Subcutaneous abdominal adipose tissue (tissue), 5 donors: ENCODE data around the gene UQCRH.
"Not testable (repeated sequence)": the region's sequence is repeated elsewhere in the genome, so short reads cannot be mapped to it uniquely, and the experiment has no call there.

Source experiments
- H3K27ac ChIP-seq: one replicate; pipeline ENCODE4 v1.7.0; 2013; ENCODE audit warnings: low read depth, mild to moderate bottlenecking, inconsistent platforms, low read length, moderate library complexity
- H3K27me3 ChIP-seq, 5 donors: one replicate each; pipeline ENCODE4 v1.7.0; 2013; ENCODE audit warnings: low read length in 5 of 5, inconsistent platforms in 1 of 5; ENCODE audit not compliant: control insufficient read depth in 5 of 5, insufficient read depth in 4 of 5
- H3K36me3 ChIP-seq, 5 donors: one replicate each; pipeline ENCODE4 v1.7.0; 2013; ENCODE audit warnings: low read length in 5 of 5; ENCODE audit not compliant: control insufficient read depth in 5 of 5, insufficient read depth in 5 of 5
- H3K4me1 ChIP-seq, 5 donors: one replicate each; pipeline ENCODE4 v1.7.0; 2013; ENCODE audit warnings: low read length in 5 of 5, mild to moderate bottlenecking in 3 of 5, moderate library complexity in 1 of 5; ENCODE audit not compliant: control insufficient read depth in 5 of 5, insufficient read depth in 5 of 5
- H3K4me3 ChIP-seq, 5 donors: one replicate each; pipeline ENCODE4 v1.7.0; 2013; ENCODE audit warnings: low read length in 5 of 5, low read depth in 1 of 5
- H3K9ac ChIP-seq, 5 donors: one replicate each; pipeline ENCODE4 v1.7.0; 2013; ENCODE audit warnings: low read length in 5 of 5, mild to moderate bottlenecking in 4 of 5, moderate library complexity in 3 of 5
- H3K9me3 ChIP-seq, 5 donors: one replicate each; pipeline ENCODE4 v1.7.0; 2013; ENCODE audit warnings: low read length in 5 of 5; ENCODE audit not compliant: control insufficient read depth in 5 of 5
- donor health status: healthy.
- donor health status: healthy.
- donor health status: healthy.
- donor health status: healthy.
- donor health status: healthy.

The UQCRH gene

GRCh38 chr1:46331786-46332540 is 28.5 kb downstream of the UQCRH start:
- not testable (repeated sequence) for H3K9me3 ChIP-seq, H3K9ac ChIP-seq, H3K4me3 ChIP-seq, H3K36me3 ChIP-seq, H3K27me3 ChIP-seq, H3K27ac ChIP-seq, H3K4me1 ChIP-seq

DNA sequence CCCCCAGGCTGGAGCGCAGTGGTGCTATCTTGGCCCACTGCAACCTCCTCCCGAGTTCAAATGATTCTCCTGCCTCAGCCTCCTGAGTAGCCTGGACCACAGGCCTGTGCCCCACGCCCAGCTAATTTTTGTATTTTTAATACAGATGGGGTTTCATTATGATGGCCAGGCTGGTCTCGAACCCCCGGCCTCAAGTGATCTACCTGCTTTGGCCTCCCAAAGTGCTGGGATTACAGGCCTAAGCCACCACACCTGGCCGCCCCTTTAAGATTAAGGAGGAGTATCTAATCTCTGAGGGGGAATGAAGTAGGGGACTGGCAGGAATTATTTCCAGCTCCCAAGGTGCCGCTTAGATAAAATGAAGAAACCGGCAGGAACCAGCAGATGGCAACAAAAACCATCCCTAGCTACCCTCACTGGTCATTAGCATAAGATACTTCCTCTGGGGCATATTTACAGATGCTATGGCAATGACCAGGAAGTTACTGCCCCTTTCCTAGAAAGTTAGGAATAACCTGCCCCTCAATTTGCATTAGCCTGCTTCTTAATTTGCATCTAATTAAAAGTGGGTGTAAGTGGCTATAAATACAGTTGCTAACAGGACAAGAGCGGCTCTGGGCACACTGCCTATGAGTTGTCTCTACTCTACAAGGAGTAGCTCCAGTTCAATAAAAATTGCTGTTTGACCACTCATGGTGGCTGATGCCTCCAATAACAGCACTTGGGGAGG is 30.0 kb downstream of the UQCRH start:
- H3K27me3 ChIP-seq: no peaks in the 10 kb centered on the region
- H3K9ac ChIP-seq: peak overlapping the region in 1 of 5 donors; percentile 25
- H3K4me3 ChIP-seq: no peak overlapping the region
- no peaks in the 10 kb centered on the region for H3K4me1 ChIP-seq
- no peaks in the 10 kb centered on the region for H3K9me3 ChIP-seq
- no peak overlapping the region for H3K27ac ChIP-seq
- no peaks in the 10 kb centered on the region for H3K36me3 ChIP-seq

DNA sequence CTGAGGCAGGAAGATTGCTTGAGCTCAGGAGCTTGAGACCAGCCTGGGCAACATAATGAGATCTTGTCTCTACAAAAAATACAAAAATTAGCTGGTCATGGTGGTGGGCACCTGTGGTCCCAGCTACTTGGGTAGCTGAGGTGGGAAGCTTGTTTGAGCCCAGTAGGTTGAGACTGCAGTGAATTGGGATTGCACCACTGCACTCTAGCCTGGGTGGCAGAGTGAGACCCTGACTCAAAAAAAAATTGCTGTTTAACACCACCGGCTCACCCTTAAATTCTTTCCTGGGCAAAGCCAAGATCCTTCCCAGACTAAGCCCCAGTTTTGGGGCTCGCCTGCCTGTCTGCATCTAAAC is 30.5 kb downstream of the UQCRH start:
- Histone ChIP-seq H3K4me1 (no peaks in the 10 kb centered on the region), H3K9me3 (no peaks in the 10 kb centered on the region), H3K4me3 (no peak overlapping the region), H3K36me3 (no peaks in the 10 kb centered on the region), H3K9ac (no peak overlapping the region), H3K27ac (no peak overlapping the region), H3K27me3 (no peaks in the 10 kb centered on the region)

DNA sequence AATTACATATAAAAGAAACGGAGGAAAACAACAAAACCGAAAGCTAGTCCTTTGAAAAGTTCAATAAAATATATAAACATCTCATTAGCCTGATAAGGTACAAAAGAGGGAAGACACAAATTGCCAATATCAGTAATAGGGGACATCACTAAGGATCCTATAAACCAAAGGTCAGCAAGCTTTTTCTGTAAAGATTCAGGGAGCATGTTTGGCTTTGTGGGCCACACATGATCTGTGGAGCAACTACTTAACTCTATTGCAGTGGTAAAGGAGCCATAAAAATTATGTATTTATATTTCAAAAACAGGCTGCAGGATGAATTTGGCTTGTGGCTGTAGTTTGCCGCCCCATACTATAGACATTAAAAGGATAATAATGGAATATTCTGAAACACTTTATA is 31.6 kb downstream of the UQCRH start:
- Histone ChIP-seq H3K36me3 (no peaks in the 10 kb centered on the region), H3K9me3 (no peaks in the 10 kb centered on the region), H3K9ac (no peak overlapping the region), H3K4me1 (peaks cover 0 to 6% (median 5%) of the 10 kb centered on the region in 5 donors), H3K4me3 (no peak overlapping the region), H3K27me3 (no peaks in the 10 kb centered on the region), H3K27ac (no peak overlapping the region)

- not testable (repeated sequence) for H3K27ac ChIP-seq, H3K9me3 ChIP-seq, H3K36me3 ChIP-seq, H3K27me3 ChIP-seq, H3K9ac ChIP-seq, H3K4me3 ChIP-seq
- H3K4me1 ChIP-seq: peaks cover 0 to 19% (median 15%) of the 10 kb centered on the region in 5 donors
Measured at GRCh38 chr1:46337409-46337808, 33.9 kb downstream of the UQCRH start.

DNA sequence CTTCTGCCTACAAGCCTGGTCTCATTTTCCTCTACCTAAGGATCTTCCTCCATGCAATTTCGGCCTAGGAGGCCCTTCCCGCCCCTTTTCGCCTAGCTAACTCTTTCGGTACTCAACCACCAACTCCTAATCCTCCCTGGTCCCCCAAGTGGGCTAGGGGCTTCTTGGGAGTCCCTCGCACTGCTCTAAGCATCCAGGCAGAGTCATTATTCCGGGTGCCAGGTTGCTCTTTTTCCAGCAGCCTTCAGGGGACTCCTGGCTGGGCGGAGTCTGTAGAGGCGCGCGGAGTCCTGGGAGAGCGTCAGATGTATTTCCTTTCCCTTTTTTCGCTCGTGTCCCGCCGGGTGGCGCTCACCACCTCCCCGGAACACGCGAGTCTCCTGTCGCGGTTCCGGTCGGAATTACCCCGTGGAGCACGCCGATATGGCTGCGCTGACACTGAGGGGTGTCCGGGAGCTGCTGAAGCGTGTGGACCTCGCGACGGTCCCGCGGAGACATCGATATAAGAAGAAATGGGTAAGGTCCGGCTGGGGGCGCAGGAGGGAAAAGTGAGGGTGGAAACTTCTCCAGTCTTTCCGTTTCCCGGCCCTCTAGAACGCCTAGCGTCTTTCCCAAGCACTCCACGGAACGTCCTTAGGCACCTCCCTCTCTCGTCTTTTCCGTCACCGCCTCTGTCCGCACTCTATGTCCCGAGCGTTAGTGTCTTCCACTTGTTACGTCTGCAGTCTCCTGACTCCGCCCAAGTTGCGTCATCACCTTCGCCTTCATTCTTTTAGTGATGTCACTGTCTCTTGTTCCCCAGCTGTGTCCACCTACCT is 37.1 kb downstream of the UQCRH start, which contains the start of gene NSUN4:
NSUN4 (plus strand) TSS at position 404 of the 818 bp plus-strand sequence; CDS start at position 424, 20 bp downstream.
- Histone ChIP-seq H3K9me3 (no peaks in the 10 kb centered on the region), H3K9ac (peak within 1 kb of the TSS; percentile 82 to 97 (median 94))

GRCh38 chr1:46341222-46342083 is 38.0 kb downstream of the UQCRH start:
- H3K4me1 ChIP-seq: peaks cover 0 to 19% (median 15%) of the 10 kb centered on the region in 5 donors
- peak overlapping the region; percentile 20 to 97 (median 94) for H3K9ac ChIP-seq
- H3K36me3 ChIP-seq: peaks cover 6 to 28% (median 22%) of the 10 kb centered on the region in 5 donors
- peak overlapping the region; percentile 96 for H3K27ac ChIP-seq
- peak overlapping the region; percentile 88 to 95 (median 94) for H3K4me3 ChIP-seq
- H3K9me3 ChIP-seq: no peaks in the 10 kb centered on the region
- H3K27me3 ChIP-seq: no peaks in the 10 kb centered on the region

More for the DNA sequence above, 37.1 kb downstream of the UQCRH start, which contains the start of gene NSUN4:
- Histone ChIP-seq H3K27me3 (no peaks in the 10 kb centered on the region), H3K4me3 (peak within 1 kb of the TSS; percentile 88 to 98 (median 94)), H3K4me1 (peaks cover 0 to 19% (median 15%) of the 10 kb centered on the region in 5 donors), H3K36me3 (peaks cover 6 to 28% (median 22%) of the 10 kb centered on the region in 5 donors), H3K27ac (peak within 1 kb of the TSS; percentile 96)

- Histone ChIP-seq H3K27ac (peak overlapping the region; percentile 96), H3K27me3 (no peaks in the 10 kb centered on the region), H3K9ac (peak overlapping the region in 2 of 5 donors; percentile 59 to 97), H3K4me1 (peaks cover 0 to 19% (median 15%) of the 10 kb centered on the region in 5 donors), H3K9me3 (no peaks in the 10 kb centered on the region), H3K4me3 (peak overlapping the region in 1 of 5 donors; percentile 95), H3K36me3 (peaks cover 6 to 36% (median 27%) of the 10 kb centered on the region in 5 donors)
Measured at GRCh38 chr1:46342084-46342656, 38.7 kb downstream of the UQCRH start.
